SU-DHL-6 (cell line): ENCODE measurements around the gene ESPN.
"Not testable (repeated sequence)": the region's sequence is repeated elsewhere in the genome, so short reads cannot be mapped to it uniquely, and the experiment has no call there.

Experiments used
- H2AFZ ChIP-seq: fragments of 200-600 bp; sonication (generic); 2 replicates; pipeline ENCODE4 v1.6.1; 2014; ENCODE audit warnings: low read depth, mild to moderate bottlenecking, moderate library complexity, mixed read lengths, antibody characterized with exemption, low read length; ENCODE audit not compliant: severe bottlenecking
- H3F3A ChIP-seq: fragments of 200-600 bp; shearing (Covaris generic); 2 replicates; pipeline ENCODE4 v1.6.0; 2016; ENCODE audit warnings: antibody characterized with exemption, mild to moderate bottlenecking; ENCODE audit not compliant: insufficient read depth
- H3K27ac ChIP-seq: fragments of 200-600 bp; sonication (generic); 2 replicates; pipeline ENCODE4 v1.5.1; 2016; ENCODE audit warnings: low read depth, mild to moderate bottlenecking, low read length, moderate library complexity, mixed read lengths
- H3K27me3 ChIP-seq: fragments of 200-600 bp; sonication (generic), shearing (Covaris generic); 2 replicates; pipeline ENCODE4 v1.6.0; 2014; ENCODE audit warnings: mild to moderate bottlenecking, low read length
- H3K36me3 ChIP-seq: fragments of 200-600 bp; sonication (generic); 2 replicates; pipeline ENCODE4 v1.6.1; 2014; ENCODE audit warnings: mild to moderate bottlenecking, low read length, mixed read lengths
- H3K4me2 ChIP-seq: fragments of 300-600, 200-600 bp; shearing (Covaris generic), sonication (generic); 2 replicates; pipeline ENCODE4 v1.6.0; 2014; ENCODE audit warnings: low read length, low read depth, mild to moderate bottlenecking; ENCODE audit not compliant: poor library complexity, severe bottlenecking
- H3K4me3 ChIP-seq: fragments of 200-600 bp; sonication (generic); 2 replicates; pipeline ENCODE4 v1.5.1; 2014; ENCODE audit warnings: antibody characterized with exemption, low read length, mild to moderate bottlenecking, mixed read lengths; ENCODE audit not compliant: insufficient read depth, poor library complexity, severe bottlenecking
- H3K79me2 ChIP-seq: fragments of 200-600 bp; sonication (generic); 2 replicates; pipeline ENCODE4 v1.6.1; 2014; ENCODE audit warnings: mild to moderate bottlenecking, low read length, moderate library complexity; ENCODE audit not compliant: insufficient read depth
- H3K9ac ChIP-seq: fragments of 200-600 bp; sonication (generic); 2 replicates; pipeline ENCODE4 v1.7.0; 2014; ENCODE audit warnings: mild to moderate bottlenecking, low read length
- H3K9me2 ChIP-seq: fragments of 200-600 bp; sonication (generic); replicated peaks from 2 replicates; pipeline ENCODE4 v1.6.1; 2014; ENCODE audit warnings: low read length; ENCODE audit not compliant: insufficient read depth
- H3K9me3 ChIP-seq: fragments of 200-600 bp; sonication (generic); 2 replicates; pipeline ENCODE4 v1.6.1; 2014; ENCODE audit warnings: low read length, mixed read lengths; ENCODE audit not compliant: insufficient read depth
- H4K20me1 ChIP-seq: fragments of 200-600 bp; sonication (generic); 2 replicates; pipeline ENCODE4 v1.6.1; 2014; ENCODE audit warnings: low read depth, mild to moderate bottlenecking, antibody characterized with exemption, low read length, moderate library complexity, mixed read lengths
- CTCF ChIP-seq: fragments of 200-600 bp; sonication (generic); IDR thresholded peaks from one replicate; pipeline ENCODE4 v1.5.1; 2017; ENCODE audit warnings: antibody characterized with exemption, mild to moderate bottlenecking, low read length, moderate library complexity; ENCODE audit not compliant: insufficient read depth, poor library complexity, severe bottlenecking
- EZH2phosphoT487 ChIP-seq: fragments of 200-600 bp; sonication (generic), shearing (Covaris generic); conservative IDR thresholded peaks from 2 replicates; pipeline ENCODE4 v1.6.1; 2018; ENCODE audit warnings: mild to moderate bottlenecking, antibody characterized with exemption, low read length, moderate library complexity, mixed read lengths

ESPN gene

GRCh38 chr1:6448749-6449631 lies 24.4 kb downstream of the ESPN start:
- no peaks in the 10 kb centered on the region for H3K27me3 ChIP-seq
- no peaks in the 10 kb centered on the region for H3K9me3 ChIP-seq
- TF ChIP-seq EZH2phosphoT487 (no peak), CTCF (no peak)
- H3K79me2 ChIP-seq = no peaks in the 10 kb centered on the region
- no peaks in the 10 kb centered on the region for H3F3A ChIP-seq
- no peak overlapping the region for H2AFZ ChIP-seq
- H3K9me2 ChIP-seq = no peaks in the 10 kb centered on the region
- H3K36me3 ChIP-seq = no peaks in the 10 kb centered on the region
- no peak overlapping the region for H3K4me3 ChIP-seq
- H4K20me1 ChIP-seq = no peaks in the 10 kb centered on the region
- no peak overlapping the region for H3K27ac ChIP-seq
- H3K9ac ChIP-seq = no peak overlapping the region
- H3K4me2 ChIP-seq = no peak overlapping the region

- Histone ChIP-seq H3K9me2 (no peaks in the 10 kb centered on the region), H4K20me1 (no peaks in the 10 kb centered on the region), H3K4me3 (no peak overlapping the region), H3K4me2 (no peak overlapping the region), H3K27me3 (no peaks in the 10 kb centered on the region), H3F3A (no peaks in the 10 kb centered on the region), H3K9ac (no peak overlapping the region), H3K27ac (no peak overlapping the region), H3K9me3 (no peaks in the 10 kb centered on the region), H3K79me2 (no peaks in the 10 kb centered on the region), H3K36me3 (no peaks in the 10 kb centered on the region), H2AFZ (no peak overlapping the region)
- TF ChIP-seq CTCF (no peak), EZH2phosphoT487 (no peak)
Measured at GRCh38 chr1:6450005-6450450, 25.5 kb downstream of the ESPN start.

GRCh38 chr1:6450486-6450885 lies 25.9 kb downstream of the ESPN start:
- H3K79me2 ChIP-seq, H4K20me1 ChIP-seq, H3K9ac ChIP-seq, H3K9me2 ChIP-seq, H3K36me3 ChIP-seq, H3K27ac ChIP-seq, H3K27me3 ChIP-seq, H3K4me2 ChIP-seq, H3K9me3 ChIP-seq, H3K4me3 ChIP-seq, H3F3A ChIP-seq, H2AFZ ChIP-seq: not testable (repeated sequence)

- no peaks in the 10 kb centered on the region for H3K36me3 ChIP-seq
- H3F3A ChIP-seq = no peaks in the 10 kb centered on the region
- H4K20me1 ChIP-seq = no peaks in the 10 kb centered on the region
- no peak overlapping the region for H3K4me2 ChIP-seq
- no peak for TF ChIP-seq CTCF
- TF ChIP-seq EZH2phosphoT487 = no peak
- H2AFZ ChIP-seq = no peak overlapping the region
- no peaks in the 10 kb centered on the region for H3K27me3 ChIP-seq
- no peak overlapping the region for H3K4me3 ChIP-seq
- H3K9me2 ChIP-seq = no peaks in the 10 kb centered on the region
- H3K9ac ChIP-seq = no peak overlapping the region
- no peaks in the 10 kb centered on the region for H3K79me2 ChIP-seq
- H3K27ac ChIP-seq = no peak overlapping the region
- no peaks in the 10 kb centered on the region for H3K9me3 ChIP-seq
Measured at GRCh38 chr1:6450943-6451373, 26.4 kb downstream of the ESPN start.

GRCh38 chr1:6453895-6454855 lies 29.6 kb downstream of the ESPN start:
- H4K20me1 ChIP-seq, H3K4me2 ChIP-seq, H3K79me2 ChIP-seq, H3K9me3 ChIP-seq, H3K27ac ChIP-seq, H3K4me3 ChIP-seq, H3K27me3 ChIP-seq, H3F3A ChIP-seq, H3K36me3 ChIP-seq, H3K9me2 ChIP-seq, H3K9ac ChIP-seq, H2AFZ ChIP-seq: not testable (repeated sequence)
